MG63 (cell line): ENCODE results near the gene BCL11B. TPM values are rescaled to one million over a fixed set of nuclear protein-coding genes. Genes with fewer than 3 reads are reported as not detected.

Experiments
- DNase-seq: peaks from one replicate; pipeline ENCODE4 v3.0.0-alpha.2; 2020
- H3K27me3 ChIP-seq: fragments of 250-450 bp; sonication (Bioruptor Pico); 2 replicates; pipeline ENCODE4 v1.5.1; 2020; ENCODE audit warnings: mild to moderate bottlenecking, moderate library complexity
- H3K36me3 ChIP-seq: fragments of 250-450 bp; sonication (Bioruptor Pico); 2 replicates; pipeline ENCODE4 v1.5.1; 2020; ENCODE audit warnings: mild to moderate bottlenecking, moderate library complexity
- H3K4me3 ChIP-seq: fragments of 250-450 bp; sonication (Bioruptor Pico); 2 replicates; pipeline ENCODE4 v1.5.1; 2020; ENCODE audit warnings: mild to moderate bottlenecking, moderate library complexity
- H3K9me3 ChIP-seq: fragments of 250-450 bp; sonication (Bioruptor Pico); 2 replicates; pipeline ENCODE4 v1.5.1; 2020; ENCODE audit warnings: mild to moderate bottlenecking, moderate library complexity
- total RNA-seq: library from RNA; depleted of rRNA; stranded (reverse); fragments of >200 nt; shearing (Covaris generic); gene quantifications from 2 replicates; pipeline ENCODE4 v1.2.3, GENCODE V29; 2014; ENCODE audit warnings: low replicate concordance

BCL11B gene
- total RNA-seq, 1 experiment from 2014 or later: not detected

DNA sequence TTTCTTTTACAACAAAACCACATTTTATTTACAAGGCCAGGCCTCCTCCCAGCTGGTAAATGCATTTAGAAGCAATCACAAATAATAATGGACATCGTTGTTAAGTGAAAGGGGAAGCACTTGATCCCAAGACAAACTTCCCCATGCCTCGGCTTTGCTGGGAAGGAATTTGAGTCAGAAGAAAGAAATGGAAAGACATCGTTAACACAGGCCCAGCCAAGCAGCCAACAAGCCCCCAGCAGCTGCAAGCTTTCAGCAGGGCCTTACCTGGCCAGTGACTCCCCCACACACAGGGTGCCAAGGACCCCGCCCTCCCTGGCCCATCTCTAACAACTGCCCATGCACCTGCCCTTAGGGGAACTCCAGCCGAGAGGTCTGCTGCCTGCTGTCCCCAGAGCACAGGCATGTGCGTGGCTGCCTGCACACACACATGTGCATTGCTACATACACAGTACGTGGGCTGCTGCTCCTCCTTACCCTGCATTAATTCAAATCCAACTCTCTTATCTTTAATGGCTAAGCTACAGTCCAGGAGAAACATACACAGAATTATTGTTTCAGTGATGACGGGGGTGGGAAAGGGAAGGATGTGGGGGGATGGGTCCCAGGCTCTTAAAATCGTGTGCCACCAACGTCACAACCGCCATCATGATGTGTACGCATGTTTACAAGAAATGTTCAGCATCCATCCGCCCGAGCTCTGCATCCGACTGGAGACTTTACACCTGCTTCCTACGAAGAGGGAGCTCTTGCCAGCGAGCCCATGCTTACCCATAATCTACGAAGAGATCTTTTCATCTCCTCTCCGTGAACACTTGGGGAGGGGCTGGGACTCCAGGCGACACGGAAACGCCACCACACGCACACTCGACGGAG, 9.8 kb downstream of the BCL11B start:
- Histone ChIP-seq H3K36me3 (no peaks in the 10 kb centered on the region), H3K9me3 (no peaks in the 10 kb centered on the region), H3K4me3 (no peak overlapping the region), H3K27me3 (no peaks in the 10 kb centered on the region; the same call in 1 of the 2 replicates)
- DNase-seq: no peak

DNA sequence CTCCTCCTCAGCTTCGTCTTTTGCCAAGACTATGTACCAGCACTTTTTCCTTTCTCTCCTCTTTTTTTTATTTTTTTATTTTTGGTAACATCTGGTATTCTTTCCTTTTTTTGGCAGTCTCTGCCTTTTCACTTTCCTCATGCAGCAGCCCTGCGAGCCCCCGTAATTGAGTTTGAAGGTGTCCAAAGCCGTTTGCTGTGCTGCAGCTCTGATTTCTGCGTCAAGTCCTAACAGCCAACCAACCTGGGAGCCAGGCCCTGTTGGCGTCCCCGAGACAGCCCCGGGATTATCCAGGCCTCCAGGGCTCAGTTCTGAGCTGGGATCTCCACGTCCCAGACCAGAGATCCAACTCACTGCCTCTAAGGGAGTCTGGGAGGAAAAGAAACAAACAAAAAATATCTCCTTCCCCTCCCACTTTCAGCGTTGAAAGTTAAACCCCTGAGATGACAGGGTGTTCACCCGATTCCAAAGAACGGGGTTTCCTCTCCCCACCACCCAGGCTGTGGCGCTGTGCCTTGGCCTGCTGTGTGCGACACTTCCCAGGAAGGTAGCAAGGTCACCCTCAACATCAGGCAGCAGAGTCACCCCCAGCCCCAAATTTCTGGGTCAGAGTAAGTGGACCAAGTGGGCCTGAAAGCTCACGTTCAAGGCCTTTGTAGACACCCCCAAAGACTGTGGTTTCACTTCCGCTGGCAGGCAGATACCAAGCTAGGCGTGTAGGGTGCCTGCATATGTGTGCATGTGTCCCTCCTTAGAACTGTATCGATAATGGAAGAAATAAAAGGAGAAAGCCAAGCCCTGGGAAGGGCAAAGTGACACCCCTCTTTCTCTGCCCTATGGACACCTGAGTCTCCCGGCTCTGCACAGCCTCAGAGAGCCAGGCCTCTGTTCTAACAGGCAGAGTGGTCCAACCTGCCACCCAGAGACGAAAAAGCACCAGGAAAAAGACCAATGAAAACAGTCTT, 11.1 kb downstream of the BCL11B start:
- no peak for DNase-seq
- H3K36me3 ChIP-seq: no peaks in the 10 kb centered on the region
- H3K9me3 ChIP-seq: no peaks in the 10 kb centered on the region
- no peaks in the 10 kb centered on the region; the same call in 1 of the 2 replicates for H3K27me3 ChIP-seq
- H3K4me3 ChIP-seq: no peak overlapping the region

DNA sequence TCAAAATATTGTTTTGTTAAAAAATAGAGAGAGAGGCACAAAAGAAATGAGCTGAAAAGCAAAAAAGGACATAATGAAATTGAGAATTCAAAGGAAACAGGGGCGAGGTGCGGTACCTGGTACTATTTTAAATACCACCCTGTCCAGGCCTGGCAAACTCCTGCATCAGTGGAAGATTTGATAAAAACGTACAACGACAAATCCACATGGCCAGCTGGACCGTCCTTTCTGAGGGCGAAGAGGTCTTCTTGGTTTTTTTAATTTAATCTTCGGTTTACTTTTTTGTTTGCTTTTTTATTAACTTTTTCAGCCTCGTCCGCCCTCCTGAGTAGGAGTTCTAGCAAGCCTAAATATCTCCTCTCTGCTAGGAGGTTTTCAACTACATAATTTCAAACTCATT, 11.9 kb downstream of the BCL11B start:
- Histone ChIP-seq H3K27me3 (no peaks in the 10 kb centered on the region), H3K36me3 (no peaks in the 10 kb centered on the region), H3K9me3 (no peaks in the 10 kb centered on the region), H3K4me3 (no peak overlapping the region)
- DNase-seq: no peak

GRCh38 chr14:99258876-99259726, 12.9 kb downstream of the BCL11B start:
- Histone ChIP-seq H3K4me3 (no peak overlapping the region), H3K36me3 (no peaks in the 10 kb centered on the region), H3K27me3 (no peaks in the 10 kb centered on the region), H3K9me3 (no peaks in the 10 kb centered on the region)
- DNase-seq: no peak

DNA sequence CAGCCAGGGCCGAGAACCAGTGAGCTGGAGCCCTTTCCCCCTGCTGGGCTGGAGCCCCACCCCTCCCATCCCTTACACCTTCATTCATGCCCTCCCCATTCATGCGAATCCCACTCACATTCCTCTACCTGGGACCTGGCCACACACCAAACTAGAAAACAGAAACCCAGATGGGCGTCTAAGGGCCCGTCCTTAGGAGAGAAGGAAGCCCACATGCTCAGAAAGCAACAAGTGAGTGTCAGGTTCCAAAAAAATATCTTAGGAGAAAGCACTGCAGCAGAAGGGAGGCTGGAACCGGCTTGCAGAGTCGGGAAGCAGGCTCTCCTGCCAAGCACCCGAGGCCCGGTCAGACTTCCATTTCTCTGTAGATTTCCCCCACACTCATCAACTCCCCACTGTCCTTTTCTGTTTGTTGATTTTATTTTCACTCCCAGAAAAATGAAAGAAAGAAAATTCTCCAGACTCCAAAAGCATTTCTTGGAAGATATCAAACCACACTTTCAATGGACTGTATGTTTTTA, 13.6 kb downstream of the BCL11B start:
- H3K27me3 ChIP-seq: no peaks in the 10 kb centered on the region
- H3K36me3 ChIP-seq: no peaks in the 10 kb centered on the region
- H3K4me3 ChIP-seq: no peak overlapping the region
- no peak for DNase-seq
- H3K9me3 ChIP-seq: no peaks in the 10 kb centered on the region

DNA sequence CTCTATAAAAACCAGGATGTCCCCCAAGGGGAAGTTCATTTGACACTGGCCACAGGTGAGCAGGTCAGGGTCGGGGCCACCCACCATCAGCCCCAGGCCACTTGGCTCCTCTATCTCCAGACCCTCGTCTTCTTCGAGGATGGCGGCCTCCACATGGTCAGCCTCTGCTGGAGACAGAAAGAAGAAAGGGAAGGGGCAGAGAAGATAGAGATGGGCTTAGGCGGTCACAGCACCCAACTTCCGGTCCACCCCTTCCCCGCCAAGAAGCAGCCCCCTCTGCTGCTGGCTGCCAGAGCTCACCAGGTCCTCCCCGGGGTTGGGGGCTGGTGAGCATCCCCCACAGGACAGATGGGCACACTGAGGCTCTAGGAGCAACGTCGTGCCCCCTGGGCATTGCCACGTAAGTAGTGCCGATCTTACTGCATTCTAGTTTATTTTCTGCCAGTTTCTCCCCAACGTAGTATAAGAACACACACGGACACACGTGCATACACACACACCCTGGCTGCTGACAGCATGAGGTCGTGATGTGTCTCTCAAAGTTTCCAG, 14.2 kb downstream of the BCL11B start:
- DNase-seq: no peak
- Histone ChIP-seq H3K4me3 (no peak overlapping the region), H3K36me3 (no peaks in the 10 kb centered on the region), H3K27me3 (no peaks in the 10 kb centered on the region), H3K9me3 (no peaks in the 10 kb centered on the region)

DNA sequence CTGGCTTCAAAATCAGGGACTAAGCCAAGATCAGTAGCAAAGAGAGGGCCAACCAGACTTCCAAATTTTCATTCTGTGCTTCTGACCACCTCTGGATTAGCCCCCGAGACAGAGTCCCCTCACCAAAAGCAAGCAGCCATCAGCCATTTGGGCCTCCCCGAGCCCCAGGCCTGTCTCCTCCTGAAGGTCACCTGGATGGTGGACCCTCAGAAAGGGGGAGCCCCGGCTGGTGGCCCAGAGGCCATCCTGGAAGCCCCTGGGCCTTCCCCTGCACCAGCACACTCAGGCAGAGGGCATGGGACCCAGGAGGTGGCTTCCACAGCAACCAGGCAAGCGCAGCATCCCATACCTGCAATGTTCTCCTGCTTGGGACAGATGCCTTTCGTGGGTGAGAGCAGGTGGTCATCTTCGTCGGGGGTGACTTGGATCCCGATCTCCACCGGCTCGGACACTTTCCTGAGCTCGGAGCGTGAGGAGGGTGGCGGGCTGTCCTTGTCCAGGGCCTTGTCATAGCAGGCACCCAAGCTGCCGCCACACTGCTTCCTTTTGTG, 14.8 kb downstream of the BCL11B start:
- Histone ChIP-seq H3K27me3 (no peaks in the 10 kb centered on the region), H3K36me3 (no peaks in the 10 kb centered on the region), H3K4me3 (no peak overlapping the region), H3K9me3 (no peaks in the 10 kb centered on the region)
- no peak for DNase-seq

- no peak for DNase-seq
These were observed 15.5 kb downstream of the BCL11B start for GRCh38 chr14:99256483-99256874.

DNA sequence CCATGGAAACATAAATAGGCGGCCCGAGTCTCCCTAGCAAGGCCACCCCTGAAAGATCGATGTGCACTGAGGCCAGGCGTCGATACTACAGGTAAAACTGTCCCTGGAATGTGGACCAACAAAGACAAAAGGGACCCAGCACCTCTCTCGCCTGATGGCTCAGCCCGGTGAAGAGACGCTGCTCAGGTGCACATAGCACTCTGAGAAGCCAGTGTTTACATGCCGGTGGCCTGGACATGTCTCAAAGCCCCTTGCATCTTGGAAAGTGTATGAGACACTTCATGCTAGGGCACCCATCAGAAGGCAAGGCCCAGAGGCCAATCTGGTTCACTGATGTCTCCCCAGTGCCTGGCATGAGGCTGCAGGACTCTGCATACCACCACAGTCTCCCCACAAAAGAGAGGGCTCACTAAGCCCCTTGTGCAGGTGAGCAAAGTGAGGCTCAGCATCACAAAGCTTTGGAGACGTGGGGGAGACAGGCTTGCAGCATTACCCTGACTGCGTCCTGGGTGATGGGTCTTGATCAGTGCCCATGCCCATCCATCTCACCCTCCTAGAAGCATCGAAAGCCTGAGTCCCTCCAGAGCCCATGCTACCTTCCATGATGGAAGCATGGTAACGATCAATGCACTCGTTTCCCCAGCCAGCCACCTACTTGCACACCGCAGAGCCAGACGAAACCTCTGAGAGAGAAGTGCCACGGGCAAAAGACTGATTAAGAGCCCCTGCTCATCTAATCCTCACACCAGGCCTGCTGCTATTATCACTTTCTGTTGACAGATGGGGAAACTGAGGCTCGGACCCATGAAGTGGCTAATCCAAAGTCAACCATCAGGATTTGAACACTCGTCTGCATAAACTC, 16.1 kb downstream of the BCL11B start:
- no peaks in the 10 kb centered on the region for H3K27me3 ChIP-seq
- no peaks in the 10 kb centered on the region for H3K36me3 ChIP-seq
- DNase-seq: no peak
- no peaks in the 10 kb centered on the region for H3K9me3 ChIP-seq
- no peak overlapping the region for H3K4me3 ChIP-seq

More at GRCh38 chr14:99256483-99256874, 15.5 kb downstream of the BCL11B start:
- no peaks in the 10 kb centered on the region for H3K9me3 ChIP-seq
- H3K4me3 ChIP-seq: no peak overlapping the region
- no peaks in the 10 kb centered on the region for H3K27me3 ChIP-seq
- H3K36me3 ChIP-seq: no peaks in the 10 kb centered on the region

DNA sequence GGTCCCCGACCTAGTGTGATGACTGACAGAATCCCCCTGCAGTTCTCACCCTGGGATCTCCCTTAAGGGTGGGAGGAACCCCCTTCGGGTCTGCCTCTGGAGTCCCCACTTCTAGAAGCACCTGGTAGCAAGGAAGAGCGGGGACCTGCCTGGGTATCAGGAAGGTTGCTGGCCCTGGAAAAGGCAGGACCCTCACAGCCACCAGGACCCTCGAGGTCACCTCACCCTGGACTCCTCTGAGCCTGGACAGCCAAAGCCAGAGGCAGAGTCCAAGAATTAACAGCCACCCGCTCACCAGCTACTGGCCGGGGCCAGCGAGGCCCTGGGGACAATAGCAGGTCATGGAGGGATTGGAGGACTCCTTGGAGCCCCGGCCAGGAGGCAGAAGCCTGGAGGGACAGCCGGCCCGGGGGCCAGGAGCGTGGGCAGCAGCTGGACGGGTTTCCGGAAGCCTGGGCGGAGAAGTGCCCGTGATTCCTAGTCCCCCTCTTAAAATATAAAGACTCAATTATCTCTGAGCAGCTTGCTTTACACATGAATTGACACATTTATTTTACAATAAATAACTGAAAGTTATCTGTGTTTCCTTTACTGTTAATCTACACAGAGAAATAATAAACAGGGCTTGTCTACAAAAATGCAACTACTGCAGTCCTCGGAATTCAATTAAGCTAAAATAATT, 17.5 kb downstream of the BCL11B start:
- Histone ChIP-seq H3K36me3 (no peaks in the 10 kb centered on the region), H3K27me3 (no peaks in the 10 kb centered on the region), H3K4me3 (no peak overlapping the region), H3K9me3 (no peaks in the 10 kb centered on the region)
- no peak for DNase-seq

GRCh38 chr14:99253890-99254289, 18.1 kb downstream of the BCL11B start:
- Histone ChIP-seq H3K9me3 (no peaks in the 10 kb centered on the region), H3K4me3 (no peak overlapping the region), H3K36me3 (no peaks in the 10 kb centered on the region), H3K27me3 (no peaks in the 10 kb centered on the region)
- no peak for DNase-seq

- no peaks in the 10 kb centered on the region for H3K27me3 ChIP-seq
- no peak overlapping the region for H3K4me3 ChIP-seq
- no peaks in the 10 kb centered on the region for H3K36me3 ChIP-seq
- no peaks in the 10 kb centered on the region for H3K9me3 ChIP-seq
- no peak for DNase-seq
These were observed 18.8 kb downstream of the BCL11B start for GRCh38 chr14:99252940-99253868.

DNA sequence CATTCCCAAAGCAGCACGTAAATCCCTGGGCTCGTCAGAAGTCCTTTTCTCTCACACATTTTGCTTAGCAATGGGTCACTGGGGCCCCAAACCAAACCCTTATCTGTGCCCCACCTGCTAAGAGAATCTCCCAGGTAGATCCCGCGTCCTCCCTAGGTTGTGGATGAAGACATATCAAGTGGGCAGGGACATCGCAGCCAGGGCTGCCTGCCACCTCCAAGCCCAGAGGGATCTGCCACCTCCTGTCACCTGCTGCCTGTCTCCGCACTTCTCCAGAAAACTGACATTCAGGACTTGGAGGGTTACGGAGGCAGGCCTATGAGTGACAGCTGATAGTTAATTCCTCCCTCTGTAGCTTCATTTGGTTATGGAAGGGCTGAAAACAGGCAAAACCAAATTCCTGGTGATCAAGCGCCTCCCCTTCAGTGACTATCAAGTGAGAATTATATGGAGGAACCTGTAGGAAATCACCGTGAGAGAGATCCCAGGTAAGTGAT, 19.5 kb downstream of the BCL11B start:
- no peaks in the 10 kb centered on the region for H3K27me3 ChIP-seq
- no peak for DNase-seq

More for the DNA sequence above, 19.5 kb downstream of the BCL11B start:
- Histone ChIP-seq H3K36me3 (no peaks in the 10 kb centered on the region), H3K4me3 (no peak overlapping the region), H3K9me3 (no peaks in the 10 kb centered on the region)
